ENCODE data around the gene MYCN. TPM values are rescaled to one million over a fixed set of nuclear protein-coding genes. Genes with fewer than 3 reads are reported as not detected.

MYCN gene
- total RNA-seq, 4 donors from 2014 or later = 0.48 to 7.0 (median 0.82) TPM; not detected in 1

DNA sequence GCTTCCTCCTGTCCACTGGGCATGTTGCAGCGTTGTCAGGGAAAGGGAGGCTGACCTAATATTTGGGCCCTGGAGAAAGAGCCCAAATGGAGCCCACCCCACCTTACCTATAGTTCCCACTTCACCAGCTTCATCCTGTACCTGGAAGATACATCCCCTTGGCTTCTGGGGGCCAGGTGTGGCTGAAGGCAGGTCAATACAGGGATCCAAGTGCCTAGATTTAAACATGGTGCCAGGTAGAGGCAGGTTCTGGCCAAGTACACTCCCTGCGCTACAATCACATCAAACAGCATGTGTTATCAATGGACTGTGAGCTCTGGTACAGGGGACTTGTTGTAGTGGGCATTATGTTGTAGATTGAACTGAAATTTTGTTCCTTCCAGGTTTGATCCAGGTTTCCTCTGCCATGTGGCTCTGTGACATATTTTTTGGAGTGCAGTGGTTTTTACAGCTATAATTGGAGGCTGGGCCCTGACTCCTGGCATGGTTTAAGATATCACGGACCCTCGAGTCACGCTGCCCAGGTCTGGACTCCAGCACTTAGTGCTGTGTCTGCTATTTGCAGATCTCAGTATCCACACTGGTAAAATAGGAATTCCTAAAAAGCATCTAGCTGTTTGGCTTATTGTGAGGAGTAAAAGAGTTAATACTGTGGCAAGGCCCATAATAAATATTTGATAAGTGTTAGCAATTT is 23.8 kb downstream of the MYCN start:
- TF ChIP-seq POLR2AphosphoS5 (IDR thresholded peaks at IDR 0.05) = no peak
- TF ChIP-seq EP300 (IDR thresholded peaks at IDR 0.05; ENCODE audit: low read depth) = no peak
- TF ChIP-seq, protein P1, sequence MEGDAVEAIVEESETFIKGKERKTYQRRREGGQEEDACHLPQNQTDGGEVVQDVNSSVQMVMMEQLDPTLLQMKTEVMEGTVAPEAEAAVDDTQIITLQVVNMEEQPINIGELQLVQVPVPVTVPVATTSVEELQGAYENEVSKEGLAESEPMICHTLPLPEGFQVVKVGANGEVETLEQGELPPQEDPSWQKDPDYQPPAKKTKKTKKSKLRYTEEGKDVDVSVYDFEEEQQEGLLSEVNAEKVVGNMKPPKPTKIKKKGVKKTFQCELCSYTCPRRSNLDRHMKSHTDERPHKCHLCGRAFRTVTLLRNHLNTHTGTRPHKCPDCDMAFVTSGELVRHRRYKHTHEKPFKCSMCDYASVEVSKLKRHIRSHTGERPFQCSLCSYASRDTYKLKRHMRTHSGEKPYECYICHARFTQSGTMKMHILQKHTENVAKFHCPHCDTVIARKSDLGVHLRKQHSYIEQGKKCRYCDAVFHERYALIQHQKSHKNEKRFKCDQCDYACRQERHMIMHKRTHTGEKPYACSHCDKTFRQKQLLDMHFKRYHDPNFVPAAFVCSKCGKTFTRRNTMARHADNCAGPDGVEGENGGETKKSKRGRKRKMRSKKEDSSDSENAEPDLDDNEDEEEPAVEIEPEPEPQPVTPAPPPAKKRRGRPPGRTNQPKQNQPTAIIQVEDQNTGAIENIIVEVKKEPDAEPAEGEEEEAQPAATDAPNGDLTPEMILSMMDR (IDR thresholded peaks at IDR 0.05) = no peak
- no peak for TF ChIP-seq POLR2A (IDR thresholded peaks at IDR 0.05)
- Histone ChIP-seq H3K4me1 (no peaks in the 10 kb centered on the region), H3K4me3 (no peak overlapping the region), H3K27ac (no peak overlapping the region), H3K27me3 (no peaks in the 10 kb centered on the region), H3K9me3 (no peaks in the 10 kb centered on the region), H3K36me3 (no peaks in the 10 kb centered on the region)
- in situ Hi-C loops (cut with MboI; ENCODE audit: low pct_ligation_motif_present in 1 of 4, low pct_unique_long_range_greater_than_20kb in 1 of 4, low sequenced_read_pairs in 3 of 4) = no loop called here
- intact Hi-C loops (cut with DNase I; ENCODE audit: low total_unique reads) = no loop called here
- DNase-seq = no peak
- 63 to 85% methylated on average over 1 to 5 of the region's 5 CpGs for WGBS, 2 donors (ENCODE audit: low coverage in 1 of 2)

- in situ Hi-C loops (cut with MboI; ENCODE audit: low pct_ligation_motif_present in 1 of 4, low pct_unique_long_range_greater_than_20kb in 1 of 4, low sequenced_read_pairs in 3 of 4) = no loop called here
- WGBS, 2 donors (ENCODE audit: low coverage in 1 of 2) = 65% methylated on average over 7 of the region's 7 CpGs; no CpG with 5 or more reads in 1 of the 2 donors
- H3K4me1 ChIP-seq = no peaks in the 10 kb centered on the region
- intact Hi-C loops (cut with DNase I; ENCODE audit: low total_unique reads) = no loop called here
- TF ChIP-seq EP300 (IDR thresholded peaks at IDR 0.05; ENCODE audit: low read depth) (no peak), POLR2AphosphoS5 (IDR thresholded peaks at IDR 0.05) (no peak), POLR2A (IDR thresholded peaks at IDR 0.05) (no peak)
- TF ChIP-seq, protein P1 (IDR thresholded peaks at IDR 0.05) = no peak
- no peak overlapping the region for H3K27ac ChIP-seq
- no peaks in the 10 kb centered on the region for H3K27me3 ChIP-seq
- no peak overlapping the region for H3K4me3 ChIP-seq
- no peaks in the 10 kb centered on the region for H3K36me3 ChIP-seq
- H3K9me3 ChIP-seq = no peaks in the 10 kb centered on the region
- DNase-seq = no peak
Measured at GRCh38 chr2:15964936-15965563, 24.7 kb downstream of the MYCN start.

GRCh38 chr2:15965564-15966019 is 25.2 kb downstream of the MYCN start:
- no peaks in the 10 kb centered on the region for H3K27me3 ChIP-seq
- H3K9me3 ChIP-seq = no peaks in the 10 kb centered on the region
- in situ Hi-C loops (cut with MboI; ENCODE audit: low pct_ligation_motif_present in 1 of 4, low pct_unique_long_range_greater_than_20kb in 1 of 4, low sequenced_read_pairs in 3 of 4) = no loop called here
- H3K27ac ChIP-seq = no peak overlapping the region
- H3K36me3 ChIP-seq = no peaks in the 10 kb centered on the region
- no peaks in the 10 kb centered on the region for H3K4me1 ChIP-seq
- no peak overlapping the region for H3K4me3 ChIP-seq
- no peak for DNase-seq
- intact Hi-C loops (cut with DNase I; ENCODE audit: low total_unique reads) = no loop called here
- no peak for TF ChIP-seq POLR2AphosphoS5 (IDR thresholded peaks at IDR 0.05)
- TF ChIP-seq EP300 (IDR thresholded peaks at IDR 0.05; ENCODE audit: low read depth) = no peak
- TF ChIP-seq, protein P1 (IDR thresholded peaks at IDR 0.05) = no peak
- TF ChIP-seq POLR2A (IDR thresholded peaks at IDR 0.05) = no peak
- WGBS, 2 donors (ENCODE audit: low coverage in 1 of 2) = 79% methylated on average over 14 of the region's 14 CpGs; no CpG with 5 or more reads in 1 of the 2 donors

DNA sequence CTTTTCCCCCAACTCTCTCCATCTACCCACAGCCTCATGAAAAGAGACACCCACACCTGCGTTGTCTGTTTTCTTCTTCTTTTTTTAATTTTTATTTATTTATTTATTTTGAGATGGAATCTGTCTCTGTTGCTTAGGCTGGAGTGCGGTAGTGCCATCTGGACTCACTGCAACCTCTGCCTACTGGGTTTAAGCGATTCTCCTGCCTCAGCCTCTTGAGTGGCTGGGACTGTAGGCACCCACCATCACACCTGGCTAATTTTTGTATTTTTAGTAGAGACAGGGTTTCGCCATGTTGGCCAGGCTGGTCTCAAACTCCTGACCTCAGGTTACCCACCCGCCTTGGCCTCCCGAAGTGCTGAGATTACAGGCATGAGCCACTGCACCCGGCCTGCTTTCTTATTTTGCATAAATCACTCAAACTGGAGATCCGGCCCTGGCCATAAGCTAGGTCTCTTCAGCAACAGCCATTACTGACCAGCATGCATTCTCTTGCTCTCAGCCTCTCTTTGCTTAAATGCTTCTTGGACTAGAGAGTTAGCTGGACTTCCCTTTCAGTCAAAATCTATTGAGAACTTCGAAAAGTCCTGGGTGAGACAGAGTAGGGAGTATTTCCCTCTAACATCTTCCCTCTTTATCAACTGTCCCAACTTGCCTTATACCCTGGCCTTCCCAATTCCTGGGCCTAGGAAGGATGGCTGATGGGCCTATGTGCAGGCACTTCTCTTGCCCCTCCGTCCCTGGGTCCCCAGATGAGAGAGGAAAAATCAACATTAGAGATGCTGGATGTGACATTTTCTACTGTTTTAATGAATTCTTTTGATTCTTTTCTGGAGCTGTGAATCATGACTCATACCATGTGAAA is 27.3 kb downstream of the MYCN start:
- H3K27me3 ChIP-seq = no peaks in the 10 kb centered on the region
- H3K4me1 ChIP-seq = no peaks in the 10 kb centered on the region
- H3K36me3 ChIP-seq = no peaks in the 10 kb centered on the region
- intact Hi-C loops (cut with DNase I; ENCODE audit: low total_unique reads) = no loop called here
- H3K9me3 ChIP-seq = no peaks in the 10 kb centered on the region
- in situ Hi-C loops (cut with MboI; ENCODE audit: low pct_ligation_motif_present in 1 of 4, low pct_unique_long_range_greater_than_20kb in 1 of 4, low sequenced_read_pairs in 3 of 4) = no loop called here
- DNase-seq = no peak
- TF ChIP-seq EP300 (IDR thresholded peaks at IDR 0.05; ENCODE audit: low read depth) = no peak
- no peak for TF ChIP-seq POLR2A (IDR thresholded peaks at IDR 0.05)
- TF ChIP-seq, protein P1 (IDR thresholded peaks at IDR 0.05) = no peak
- TF ChIP-seq POLR2AphosphoS5 (IDR thresholded peaks at IDR 0.05) = no peak
- H3K27ac ChIP-seq = no peak overlapping the region
- 87 to 89% methylated on average over 5 to 10 of the region's 10 CpGs for WGBS, 2 donors (ENCODE audit: low coverage in 1 of 2)
- H3K4me3 ChIP-seq = no peak overlapping the region

Data from transverse colon (tissue), 4 donors.